A549 (cell line): ENCODE measurements around the gene IGHMBP2. TPM values are rescaled to one million over a fixed set of nuclear protein-coding genes. Genes with fewer than 3 reads are reported as not detected.

Experiments
- ATAC-seq, 2 experiments: fragments of 200-7000 bp in 1 of 2; fragments of >200 bp in 1 of 2; cut with Nextera tagmentation in 1 of 2; cut with Tn5 transposase in 1 of 2; 3 replicates each; pipeline versions ENCODE4 v1.8.0 to v1.9.1; 2018 to 2020; ENCODE audit warnings: mild to moderate bottlenecking in 1 of 2, moderate library complexity in 1 of 2
- CTCF ChIA-PET: fragments of 300-600 bp; sonication (Branson Sonifier 250); formaldehyde crosslinking; extraction: SDS; loops from one replicate; lab custom pipeline; 2021; ENCODE audit warnings: antibody characterized with exemption, inconsistent platforms; lab: Yijun Ruan, JAX
- POLR2A ChIA-PET: fragments of 350-600 bp; formaldehyde crosslinking; extraction: SDS; loops from one replicate; lab custom pipeline; 2021; ENCODE audit warnings: antibody characterized with exemption, inconsistent platforms; lab: Yijun Ruan, JAX
- DNase-seq, 2 experiments: peaks; one replicate each; pipeline versions ENCODE4 v3.0.0 to v3.0.0-alpha.2; 2011 to 2016; ENCODE audit warnings: low read depth in 1 of 2, low spot score in 1 of 2
- FAIRE-seq: peaks from 2 replicates; lab custom pipeline; 2011; peaks lifted over from hg19 to GRCh38; lab: Jason Lieb, UNC
- H3K27ac ChIP-seq, 2 experiments: fragments of >200 bp; sonication (Bioruptor Twin); formaldehyde crosslinking; 3 replicates each; pipeline ENCODE4 v1.5.1; 2016 to 2017
- H3K4me1 ChIP-seq: fragments of >200 bp; sonication (Bioruptor Twin); formaldehyde crosslinking; 3 replicates; pipeline ENCODE4 v1.6.1; 2016
- H3K4me2 ChIP-seq: fragments of >200 bp; sonication (Bioruptor Twin); formaldehyde crosslinking; 3 replicates; pipeline ENCODE4 v1.6.1; 2016
- H3K4me3 ChIP-seq: fragments of >200 bp; sonication (Bioruptor Twin); formaldehyde crosslinking; 3 replicates; pipeline ENCODE4 v1.5.1; 2016
- H3K9me3 ChIP-seq: fragments of >200 bp; sonication (Bioruptor Twin); formaldehyde crosslinking; 3 replicates; pipeline ENCODE4 v1.6.1; 2016
- BHLHE40 ChIP-seq: IDR thresholded peaks from 2 replicates; pipeline ENCODE4 v1.6.1; 2012; ENCODE audit warnings: low read depth, low read length, inconsistent platforms
- CBX2 ChIP-seq: fragments of 200-600 bp; sonication (generic); IDR thresholded peaks from 2 replicates; pipeline ENCODE4 v1.6.1; 2016; ENCODE audit warnings: low read depth, mild to moderate bottlenecking, borderline replicate concordance
- CHD2 ChIP-seq: fragments of 150-350 bp; IDR thresholded peaks from 2 replicates; pipeline ENCODE4 v1.6.1; 2014; ENCODE audit warnings: low read length; ENCODE audit not compliant: partially characterized antibody
- EHMT2 ChIP-seq: fragments of 200-600 bp; sonication (generic); IDR thresholded peaks from 2 replicates; pipeline ENCODE4 v1.6.1; 2016; ENCODE audit warnings: antibody characterized with exemption, low read depth, mild to moderate bottlenecking, moderate library complexity
- FOSB ChIP-seq: fragments of 250-450 bp; sonication (Bioruptor Pico); IDR thresholded peaks from 2 replicates; pipeline ENCODE4 v1.5.0; 2020; ENCODE audit warnings: mild to moderate bottlenecking, moderate library complexity
- FOXS1 ChIP-seq: fragments of 250-450 bp; sonication (Bioruptor Pico); IDR thresholded peaks from 2 replicates; pipeline ENCODE4 v1.5.0; 2020; ENCODE audit warnings: mild to moderate bottlenecking, moderate library complexity
- GATA3 ChIP-seq: IDR thresholded peaks from 2 replicates; pipeline ENCODE4 v1.6.1; 2012; ENCODE audit warnings: borderline replicate concordance
- HDAC2 ChIP-seq: fragments of 200-600 bp; sonication (generic); IDR thresholded peaks from 2 replicates; pipeline ENCODE4 v1.6.1; 2016
- HEYL ChIP-seq: fragments of 250-450 bp; sonication (Bioruptor Pico); IDR thresholded peaks from 2 replicates; pipeline ENCODE4 v1.8.0; 2021; ENCODE audit warnings: mild to moderate bottlenecking, moderate library complexity
- HOXB5 ChIP-seq: fragments of 250-450 bp; sonication (Bioruptor Pico); IDR thresholded peaks from 2 replicates; pipeline ENCODE4 v1.5.0; 2020; ENCODE audit warnings: mild to moderate bottlenecking, moderate library complexity
- JUNB ChIP-seq: fragments of >200 bp; sonication (Bioruptor Twin); formaldehyde crosslinking; IDR thresholded peaks from 2 replicates; pipeline ENCODE4 v1.6.1; 2016
- KDM1A ChIP-seq: fragments of 200-600 bp; sonication (generic); IDR thresholded peaks from 2 replicates; pipeline ENCODE4 v1.6.1; 2016; ENCODE audit warnings: low read depth, mild to moderate bottlenecking
- NR3C1 ChIP-seq: fragments of >200 bp; sonication (Bioruptor Twin); formaldehyde crosslinking; IDR thresholded peaks from 3 replicates; pipeline ENCODE4 v1.6.1; 2017
- POLR2AphosphoS2 ChIP-seq: conservative IDR thresholded peaks from 2 replicates; pipeline ENCODE4 v1.6.1; 2012; ENCODE audit warnings: low read length, improper control_type of control experiment, inconsistent platforms
- RAD21 ChIP-seq, 2 experiments: fragments of >200 bp in 1 of 2; sonication (Bioruptor Twin) in 1 of 2; formaldehyde crosslinking in 1 of 2; IDR thresholded peaks in 1 of 2; conservative IDR thresholded peaks in 1 of 2; 2 replicates in 1 of 2; 3 replicates in 1 of 2; pipeline ENCODE4 v1.6.1; 2012 to 2018; ENCODE audit warnings: inconsistent platforms in 1 of 2
- RFX5 ChIP-seq: fragments of 450-650 bp; IDR thresholded peaks from 2 replicates; pipeline ENCODE4 v1.7.1; 2014; ENCODE audit warnings: antibody characterized with exemption, mild to moderate bottlenecking, moderate library complexity
- SMC3 ChIP-seq: fragments of >200 bp; sonication (Bioruptor Twin); formaldehyde crosslinking; IDR thresholded peaks from 3 replicates; pipeline ENCODE4 v1.6.1; 2018; ENCODE audit warnings: inconsistent platforms
- TFCP2L1 ChIP-seq: fragments of 250-450 bp; sonication (Bioruptor Pico); IDR thresholded peaks from 2 replicates; pipeline ENCODE4 v1.5.0; 2021; ENCODE audit warnings: mild to moderate bottlenecking
- ZFP36 ChIP-seq: fragments of 450-650 bp; IDR thresholded peaks from 2 replicates; pipeline ENCODE4 v1.6.1; 2014; ENCODE audit warnings: borderline replicate concordance; ENCODE audit not compliant: partially characterized antibody
- ZNF302 ChIP-seq: fragments of 250-450 bp; sonication (Bioruptor Pico); IDR thresholded peaks from 2 replicates; pipeline ENCODE4 v1.9.0; 2021; ENCODE audit warnings: inconsistent platforms, mild to moderate bottlenecking, moderate library complexity
- WGBS: methylation state at CpG from one replicate; pipeline ENCODE4 v1.1.6; 2017; ENCODE audit errors: missing lambda C conversion rate; 5-methylcytosine and 5-hydroxymethylcytosine counted together
- polyA plus RNA-seq, 4 experiments: library from polyadenylated mRNA; depleted of rRNA in 3 of 4; stranded (reverse); fragments of >200 nt; fragmentation: RNase III in 1 of 4; extraction: RNeasy Plus Mini Kit Qiagen cat#74134 plus additional on column Dnase treatment in 1 of 4; gene quantifications; 2 replicates in 3 of 4; 3 replicates in 1 of 4; pipeline ENCODE4 v1.2.3, GENCODE V29; 2011 to 2017
- TF ChIP-seq, protein P1 (sequence below): fragments of >200 bp; sonication (Bioruptor Twin); formaldehyde crosslinking; IDR thresholded peaks from 2 replicates; pipeline ENCODE4 v1.6.1; 2016
- TF ChIP-seq, protein P2 (sequence below): IDR thresholded peaks from 2 replicates; pipeline ENCODE4 v1.6.1; 2012
- TF ChIP-seq, protein P3 (sequence below): fragments of >200 bp; sonication (Bioruptor Twin); formaldehyde crosslinking; IDR thresholded peaks from 3 replicates; pipeline ENCODE4 v1.5.1; 2016

The IGHMBP2 gene
- polyA plus RNA-seq, 2 of the 4 experiments (the other 2 are of a cell fraction), result 11.9 to 12.8 TPM

DNA sequence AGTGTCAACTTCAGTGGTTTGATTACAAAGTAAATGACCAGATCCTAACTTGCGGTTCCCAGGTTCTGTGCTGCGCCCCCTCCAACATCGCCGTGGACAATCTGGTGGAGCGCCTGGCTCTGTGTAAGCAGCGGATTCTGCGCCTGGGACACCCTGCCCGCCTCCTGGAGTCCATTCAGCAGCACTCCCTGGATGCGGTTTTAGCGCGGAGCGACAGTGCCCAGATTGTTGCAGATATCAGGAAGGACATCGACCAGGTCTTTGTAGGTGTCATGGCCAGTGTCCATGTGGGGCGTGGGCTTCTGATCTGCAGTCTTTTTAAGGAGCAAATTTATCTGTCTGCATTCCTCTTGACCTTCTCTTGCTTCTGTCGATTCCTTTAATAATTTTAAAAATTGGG lies 11.1 kb downstream of the IGHMBP2 start:
- CTCF ChIA-PET, result interaction anchor here (1.5 kb wide), 1 partner anchor 130 kb away, joined by 3 read pairs; no protein-coding TSS in a partner anchor
- DNase-seq (no peak), ATAC-seq (no peak), FAIRE-seq (no peak)
- Histone ChIP-seq H3K9me3 (no peaks in the 10 kb centered on the region), H3K4me1 (no peaks in the 10 kb centered on the region), H3K4me3 (no peak overlapping the region), H3K4me2 (no peak overlapping the region), H3K27ac (no peak overlapping the region)
- TF ChIP-seq EHMT2 (no peak), RAD21 (conservative IDR thresholded peaks at IDR 0.05 in 1 of 2, IDR thresholded peaks at IDR 0.05 in 1 of 2) (no peak), HOXB5 (no peak), ZNF302 (CRISPR knock-in tag) (no peak), CBX2 (no peak), TFCP2L1 (CRISPR knock-in tag) (no peak), CHD2 (no peak), JUNB (no peak), RFX5 (no peak)
- TF ChIP-seq, protein P1, sequence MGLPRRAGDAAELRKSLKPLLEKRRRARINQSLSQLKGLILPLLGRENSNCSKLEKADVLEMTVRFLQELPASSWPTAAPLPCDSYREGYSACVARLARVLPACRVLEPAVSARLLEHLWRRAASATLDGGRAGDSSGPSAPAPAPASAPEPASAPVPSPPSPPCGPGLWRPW, result no peak
- TF ChIP-seq, protein P2, sequence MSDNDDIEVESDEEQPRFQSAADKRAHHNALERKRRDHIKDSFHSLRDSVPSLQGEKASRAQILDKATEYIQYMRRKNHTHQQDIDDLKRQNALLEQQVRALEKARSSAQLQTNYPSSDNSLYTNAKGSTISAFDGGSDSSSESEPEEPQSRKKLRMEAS, result no peak
- TF ChIP-seq, protein P3, sequence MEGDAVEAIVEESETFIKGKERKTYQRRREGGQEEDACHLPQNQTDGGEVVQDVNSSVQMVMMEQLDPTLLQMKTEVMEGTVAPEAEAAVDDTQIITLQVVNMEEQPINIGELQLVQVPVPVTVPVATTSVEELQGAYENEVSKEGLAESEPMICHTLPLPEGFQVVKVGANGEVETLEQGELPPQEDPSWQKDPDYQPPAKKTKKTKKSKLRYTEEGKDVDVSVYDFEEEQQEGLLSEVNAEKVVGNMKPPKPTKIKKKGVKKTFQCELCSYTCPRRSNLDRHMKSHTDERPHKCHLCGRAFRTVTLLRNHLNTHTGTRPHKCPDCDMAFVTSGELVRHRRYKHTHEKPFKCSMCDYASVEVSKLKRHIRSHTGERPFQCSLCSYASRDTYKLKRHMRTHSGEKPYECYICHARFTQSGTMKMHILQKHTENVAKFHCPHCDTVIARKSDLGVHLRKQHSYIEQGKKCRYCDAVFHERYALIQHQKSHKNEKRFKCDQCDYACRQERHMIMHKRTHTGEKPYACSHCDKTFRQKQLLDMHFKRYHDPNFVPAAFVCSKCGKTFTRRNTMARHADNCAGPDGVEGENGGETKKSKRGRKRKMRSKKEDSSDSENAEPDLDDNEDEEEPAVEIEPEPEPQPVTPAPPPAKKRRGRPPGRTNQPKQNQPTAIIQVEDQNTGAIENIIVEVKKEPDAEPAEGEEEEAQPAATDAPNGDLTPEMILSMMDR, result no peak
- POLR2A ChIA-PET, result no interaction called here
- 92% methylated on average over 15 of the region's 15 CpGs for WGBS

DNA sequence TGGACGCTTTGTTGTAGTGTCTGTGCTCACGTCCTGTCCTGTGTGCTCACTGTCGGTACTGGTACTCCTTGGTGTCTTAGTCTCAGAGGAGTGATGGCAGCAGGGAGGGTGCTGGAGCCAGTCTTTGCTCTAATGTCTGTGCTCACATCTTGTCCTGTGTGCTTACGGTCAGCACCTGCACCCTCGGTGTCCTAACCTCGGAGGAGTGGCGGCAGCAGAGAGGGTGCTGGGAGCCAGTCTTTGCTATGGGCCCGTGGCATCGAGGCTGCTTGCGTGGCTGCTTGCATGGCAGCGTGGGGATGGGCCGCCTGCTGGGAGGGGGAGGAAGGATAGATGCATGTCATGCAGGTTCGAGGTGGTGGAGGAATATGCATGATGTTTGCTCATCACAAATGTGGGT lies 12.7 kb downstream of the IGHMBP2 start:
- 92% methylated on average over 12 of the region's 13 CpGs for WGBS
- TF ChIP-seq HDAC2 (no peak), EHMT2 (no peak), CHD2 (no peak), NR3C1 (no peak), FOSB (CRISPR knock-in tag) (no peak), BHLHE40 (no peak), POLR2AphosphoS2 (no peak), SMC3 (no peak)
- FAIRE-seq, result no peak

DNA sequence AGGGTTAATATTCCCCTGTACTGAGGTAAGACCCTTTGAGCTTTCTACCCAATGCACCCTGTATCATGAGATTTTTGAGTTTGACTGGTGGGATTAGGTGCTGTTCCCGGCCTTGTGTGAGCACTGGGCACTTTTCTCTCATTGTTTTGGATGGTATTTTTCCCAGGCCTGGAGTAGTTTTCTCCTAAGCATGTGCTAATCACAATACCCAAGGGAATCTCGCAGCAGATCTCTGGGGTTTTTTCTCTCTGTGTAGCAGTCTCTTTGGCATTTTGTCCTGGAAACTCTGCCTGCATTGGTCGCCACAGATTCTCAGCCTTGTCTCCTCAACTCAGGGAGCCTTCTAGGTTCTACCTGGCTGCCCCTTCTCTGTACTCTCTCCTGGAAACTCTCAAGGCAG lies 19.9 kb downstream of the IGHMBP2 start:
- no peak for ATAC-seq
- FAIRE-seq, result no peak
- ChIA-PET CTCF (interaction anchor here (0.7 to 0.9 kb wide), 2 partner anchors 26 to 136 kb away, joined by 3 read pairs; no protein-coding TSS in a partner anchor), POLR2A (interaction anchor here (0.6 kb wide), 1 partner anchor 443 kb away, joined by 3 read pairs; no protein-coding TSS in a partner anchor)
- no peaks in the 10 kb centered on the region for H3K4me1 ChIP-seq
- H3K9me3 ChIP-seq, result peaks cover 32% of the 10 kb centered on the region
- TF ChIP-seq POLR2AphosphoS2 (no peak), GATA3 (no peak), KDM1A (no peak), ZFP36 (no peak), HEYL (CRISPR knock-in tag) (no peak), FOXS1 (CRISPR knock-in tag) (no peak)
- no peak for DNase-seq
- 91% methylated on average over 3 of the region's 3 CpGs for WGBS
- H3K4me3 ChIP-seq, result no peak overlapping the region
- no peak overlapping the region for H3K4me2 ChIP-seq
- H3K27ac ChIP-seq, result no peak overlapping the region

More for the DNA sequence above, 12.7 kb downstream of the IGHMBP2 start:
- Histone ChIP-seq H3K4me3 (no peak overlapping the region), H3K27ac (no peak overlapping the region), H3K9me3 (no peaks in the 10 kb centered on the region), H3K4me2 (no peak overlapping the region), H3K4me1 (no peaks in the 10 kb centered on the region)
- DNase-seq, result no peak
- ChIA-PET POLR2A (no interaction called here), CTCF (interaction anchor here (1.0 to 1.6 kb wide), 3 partner anchors 11 to 143 kb away, joined by 3 to 4 read pairs (median 3); no protein-coding TSS in a partner anchor)
- ATAC-seq, result no peak
